Esophagus squamous epithelium (tissue), 5 donors: ENCODE measurements around the gene ECE2. TPM values are rescaled to one million over a fixed set of nuclear protein-coding genes. Genes with fewer than 3 reads are reported as not detected.

Experiments used
- DNase-seq: peaks from one replicate; lab custom pipeline; 2025; lab: John Stamatoyannopoulos, UW
- H3K27ac ChIP-seq, 4 donors: fragments of 200-600 bp; sonication (generic); one replicate each; pipeline ENCODE4 v1.5.1; 2016 to 2019; ENCODE audit warnings: mild to moderate bottlenecking in 1 of 4
- H3K27me3 ChIP-seq, 4 donors: fragments of 200-600 bp; sonication (generic); 1 replicate in 3 of 4; 2 replicates in 1 of 4; pipeline versions ENCODE4 v1.5.1 to v1.6.0; 2017 to 2021; ENCODE audit warnings: antibody characterized with exemption in 1 of 4
- H3K36me3 ChIP-seq, 3 donors: fragments of 200-600 bp; sonication (generic); one replicate each; pipeline ENCODE4 v1.5.1; 2016 to 2019
- H3K4me1 ChIP-seq, 3 donors: fragments of 200-600 bp; sonication (generic); one replicate each; pipeline ENCODE4 v1.5.1; 2017 to 2019
- H3K4me3 ChIP-seq, 4 donors: fragments of 200-600 bp; sonication (generic); 1 replicate in 3 of 4; 2 replicates in 1 of 4; pipeline ENCODE4 v1.5.1; 2016 to 2019; ENCODE audit warnings: mild to moderate bottlenecking in 2 of 4, moderate library complexity in 1 of 4
- H3K9me3 ChIP-seq, 3 donors: fragments of 200-600 bp; sonication (generic); one replicate each; pipeline ENCODE4 v1.5.1; 2016 to 2019
- CTCF ChIP-seq, 6 experiments: fragments of 450-650 bp in 4 of 6; fragments of 200-600 bp in 2 of 6; sonication (generic) in 2 of 6; IDR thresholded peaks; one replicate each; pipeline ENCODE4 v1.5.1; 2016 to 2019; ENCODE audit warnings: antibody characterized with exemption in 6 of 6, mild to moderate bottlenecking in 4 of 6, moderate library complexity in 4 of 6
- POLR2A ChIP-seq, 4 donors: fragments of 450-650 bp; IDR thresholded peaks; one replicate each; pipeline ENCODE4 v1.6.1; 2017; ENCODE audit warnings: antibody characterized with exemption in 4 of 4, mild to moderate bottlenecking in 4 of 4, moderate library complexity in 3 of 4
- WGBS, 2 donors: methylation state at CpG; one replicate each; pipeline ENCODE4 v1.1.5; 2018; 5-methylcytosine and 5-hydroxymethylcytosine counted together
- intact Hi-C: fragments of 100-400 bp; cut with DNase I; formaldehyde crosslinking; loops from one replicate; pipeline ENCODE4 v1.15.0; 2022
- total RNA-seq, 4 donors: library from RNA; depleted of rRNA; stranded (reverse); fragments of >200 nt; gene quantifications; one replicate each; pipeline ENCODE4 v1.1.0, GENCODE V29; 2016
- donor health status: DM: yes; HTN: yes; CAD: no.

ECE2 gene
- total RNA-seq, 4 donors from 2014 or later, result not detected

- DNase-seq, result no peak
- TF ChIP-seq POLR2A (IDR thresholded peaks at IDR 0.05) (no peak), CTCF (IDR thresholded peaks at IDR 0.05) (no peak)
- H3K36me3 ChIP-seq, result no peaks in the 10 kb centered on the region
- H3K4me1 ChIP-seq, result peaks cover 9 to 36% (median 21%) of the 10 kb centered on the region in 3 donors
- intact Hi-C loops, result no loop called here
- H3K27me3 ChIP-seq, result peaks cover 12 to 99% (median 13%) of the 10 kb centered on the region in 4 donors
- no peak overlapping the region for H3K27ac ChIP-seq
- H3K4me3 ChIP-seq, result peak overlapping the region; percentile 27 to 67 (median 46)
- no peaks in the 10 kb centered on the region for H3K9me3 ChIP-seq
- no CpG with 5 or more reads among the region's 61 CpGs for WGBS, 2 donors
These were observed 45.7 kb upstream of the ECE2 start for GRCh38 chr3:184230081-184230602.

GRCh38 chr3:184230603-184231528 lies 45.0 kb upstream of the ECE2 start:
- H3K4me3 ChIP-seq, result peak overlapping the region; percentile 27 to 67 (median 46)
- TF ChIP-seq CTCF (IDR thresholded peaks at IDR 0.05) (no peak), POLR2A (IDR thresholded peaks at IDR 0.05) (no peak)
- H3K9me3 ChIP-seq, result no peaks in the 10 kb centered on the region
- no peak overlapping the region for H3K27ac ChIP-seq
- peaks cover 12 to 94% (median 13%) of the 10 kb centered on the region in 4 donors for H3K27me3 ChIP-seq
- no peaks in the 10 kb centered on the region for H3K36me3 ChIP-seq
- intact Hi-C loops, result no loop called here
- peaks cover 9 to 36% (median 21%) of the 10 kb centered on the region in 3 donors for H3K4me1 ChIP-seq
- WGBS, 2 donors, result 18 to 29% methylated on average over 9 of the region's 79 CpGs
- no peak for DNase-seq

- TF ChIP-seq CTCF (IDR thresholded peaks at IDR 0.05) (no peak), POLR2A (IDR thresholded peaks at IDR 0.05) (no peak)
- 17 to 19% methylated on average over 1 to 3 of the region's 3 CpGs for WGBS, 2 donors
- Histone ChIP-seq H3K36me3 (no peaks in the 10 kb centered on the region), H3K27me3 (peaks cover 12 to 95% (median 13%) of the 10 kb centered on the region in 4 donors), H3K4me3 (no peak overlapping the region), H3K4me1 (peaks cover 9 to 36% (median 21%) of the 10 kb centered on the region in 3 donors), H3K27ac (no peak overlapping the region), H3K9me3 (no peaks in the 10 kb centered on the region)
- intact Hi-C loops, result no loop called here
- no peak for DNase-seq
These were observed 44.2 kb upstream of the ECE2 start for GRCh38 chr3:184231671-184232070.

GRCh38 chr3:184233127-184233843 lies 42.5 kb upstream of the ECE2 start:
- no peak for DNase-seq
- intact Hi-C loops, result no loop called here
- no peaks in the 10 kb centered on the region for H3K9me3 ChIP-seq
- H3K36me3 ChIP-seq, result no peaks in the 10 kb centered on the region
- TF ChIP-seq CTCF (IDR thresholded peaks at IDR 0.05), result no peak
- no peak overlapping the region for H3K4me3 ChIP-seq
- peaks cover 9 to 36% (median 21%) of the 10 kb centered on the region in 3 donors for H3K4me1 ChIP-seq
- 68 to 75% methylated on average over 2 to 6 of the region's 23 CpGs for WGBS, 2 donors
- no peak overlapping the region for H3K27ac ChIP-seq
- H3K27me3 ChIP-seq, result peaks cover 12 to 87% (median 13%) of the 10 kb centered on the region in 4 donors
